ENCODE measurements around the gene TRIM26. TPM values are rescaled to one million over a fixed set of nuclear protein-coding genes. Genes with fewer than 3 reads are reported as not detected.

The TRIM26 gene
- total and polyA plus RNA-seq, 2 of the 13 experiments (the other 11 are each of a cell fraction or from before 2014, with no cell fraction given), result 27.1 to 38.7 TPM

DNA sequence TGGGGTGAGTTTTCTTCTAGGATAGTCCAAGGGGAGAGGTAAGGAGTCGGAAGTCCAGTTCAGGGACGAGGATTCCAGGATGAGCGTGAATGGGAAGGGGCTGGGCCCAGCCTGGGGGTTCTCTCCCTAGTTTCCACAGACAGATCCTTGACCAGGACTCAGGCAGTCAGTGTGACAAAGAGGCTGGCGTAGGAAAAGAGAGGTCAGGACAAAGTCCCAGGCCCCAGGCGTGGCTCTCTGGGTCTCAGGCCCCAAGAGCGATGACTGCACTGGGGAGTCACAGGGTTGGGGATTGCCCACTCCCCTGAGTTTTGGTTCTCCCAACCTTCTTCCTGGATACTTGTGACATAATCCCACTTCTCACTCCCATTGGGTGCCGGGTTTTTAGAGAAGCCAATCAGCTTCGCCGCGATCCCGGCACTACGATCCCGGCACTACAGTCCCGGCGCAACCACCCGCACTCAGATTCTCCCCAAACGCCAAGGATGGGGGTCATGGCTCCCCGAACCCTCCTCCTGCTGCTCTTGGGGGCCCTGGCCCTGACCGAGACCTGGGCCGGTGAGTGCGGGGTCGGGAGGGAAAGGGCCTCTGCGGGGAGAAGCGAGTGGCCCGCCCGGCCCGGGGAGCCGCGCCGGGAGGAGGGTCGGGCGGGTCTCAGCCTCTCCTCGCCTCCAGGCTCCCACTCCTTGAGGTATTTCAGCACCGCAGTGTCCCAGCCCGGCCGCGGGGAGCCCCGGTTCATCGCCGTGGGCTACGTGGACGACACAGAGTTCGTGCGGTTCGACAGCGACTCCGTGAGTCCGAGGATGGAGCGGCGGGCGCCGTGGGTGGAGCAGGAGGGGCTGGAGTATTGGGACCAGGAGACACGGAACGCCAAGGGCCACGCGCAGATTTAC lies 46.2 kb upstream of the TRIM26 start (continued):
- TF ChIP-seq PAXIP1 (CRISPR knock-in tag; conservative IDR thresholded peaks at IDR 0.05) (0 out of 2 replicates have a peak, but pooled peaks have one; percentile 14), ZNF484 (CRISPR knock-in tag; IDR thresholded peaks at IDR 0.05; ENCODE audit: borderline replicate concordance, low read depth) (peak; percentile 42; the same call in 1 of the 2 replicates), ZNF414 (CRISPR knock-in tag; IDR thresholded peaks at IDR 0.05) (no peak), ZNF777 (CRISPR knock-in tag; IDR thresholded peaks at IDR 0.05) (0 out of 2 replicates have a peak, but pooled peaks have one; percentile 55), SRSF9 (IDR thresholded peaks at IDR 0.05; ENCODE audit: borderline replicate concordance, insufficient read depth, low read depth, low read length, poor library complexity, severe bottlenecking) (no peak), MAZ (IDR thresholded peaks at IDR 0.05; ENCODE audit: borderline replicate concordance, low read depth, low read length) (no peak), MAZ (CRISPR knock-in tag; IDR thresholded peaks at IDR 0.05; ENCODE audit: low read depth) (0 out of 2 replicates have a peak, but pooled peaks have one; percentile 46), ZNF776 (CRISPR knock-in tag; IDR thresholded peaks at IDR 0.05) (peak; percentile 46; the same call in 1 of the 2 replicates)
- TF ChIP-seq, protein P1, sequence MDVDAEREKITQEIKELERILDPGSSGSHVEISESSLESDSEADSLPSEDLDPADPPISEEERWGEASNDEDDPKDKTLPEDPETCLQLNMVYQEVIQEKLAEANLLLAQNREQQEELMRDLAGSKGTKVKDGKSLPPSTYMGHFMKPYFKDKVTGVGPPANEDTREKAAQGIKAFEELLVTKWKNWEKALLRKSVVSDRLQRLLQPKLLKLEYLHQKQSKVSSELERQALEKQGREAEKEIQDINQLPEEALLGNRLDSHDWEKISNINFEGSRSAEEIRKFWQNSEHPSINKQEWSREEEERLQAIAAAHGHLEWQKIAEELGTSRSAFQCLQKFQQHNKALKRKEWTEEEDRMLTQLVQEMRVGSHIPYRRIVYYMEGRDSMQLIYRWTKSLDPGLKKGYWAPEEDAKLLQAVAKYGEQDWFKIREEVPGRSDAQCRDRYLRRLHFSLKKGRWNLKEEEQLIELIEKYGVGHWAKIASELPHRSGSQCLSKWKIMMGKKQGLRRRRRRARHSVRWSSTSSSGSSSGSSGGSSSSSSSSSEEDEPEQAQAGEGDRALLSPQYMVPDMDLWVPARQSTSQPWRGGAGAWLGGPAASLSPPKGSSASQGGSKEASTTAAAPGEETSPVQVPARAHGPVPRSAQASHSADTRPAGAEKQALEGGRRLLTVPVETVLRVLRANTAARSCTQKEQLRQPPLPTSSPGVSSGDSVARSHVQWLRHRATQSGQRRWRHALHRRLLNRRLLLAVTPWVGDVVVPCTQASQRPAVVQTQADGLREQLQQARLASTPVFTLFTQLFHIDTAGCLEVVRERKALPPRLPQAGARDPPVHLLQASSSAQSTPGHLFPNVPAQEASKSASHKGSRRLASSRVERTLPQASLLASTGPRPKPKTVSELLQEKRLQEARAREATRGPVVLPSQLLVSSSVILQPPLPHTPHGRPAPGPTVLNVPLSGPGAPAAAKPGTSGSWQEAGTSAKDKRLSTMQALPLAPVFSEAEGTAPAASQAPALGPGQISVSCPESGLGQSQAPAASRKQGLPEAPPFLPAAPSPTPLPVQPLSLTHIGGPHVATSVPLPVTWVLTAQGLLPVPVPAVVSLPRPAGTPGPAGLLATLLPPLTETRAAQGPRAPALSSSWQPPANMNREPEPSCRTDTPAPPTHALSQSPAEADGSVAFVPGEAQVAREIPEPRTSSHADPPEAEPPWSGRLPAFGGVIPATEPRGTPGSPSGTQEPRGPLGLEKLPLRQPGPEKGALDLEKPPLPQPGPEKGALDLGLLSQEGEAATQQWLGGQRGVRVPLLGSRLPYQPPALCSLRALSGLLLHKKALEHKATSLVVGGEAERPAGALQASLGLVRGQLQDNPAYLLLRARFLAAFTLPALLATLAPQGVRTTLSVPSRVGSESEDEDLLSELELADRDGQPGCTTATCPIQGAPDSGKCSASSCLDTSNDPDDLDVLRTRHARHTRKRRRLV (CRISPR knock-in tag; IDR thresholded peaks at IDR 0.05), result peak; percentile 69
- TF ChIP-seq, protein P2, sequence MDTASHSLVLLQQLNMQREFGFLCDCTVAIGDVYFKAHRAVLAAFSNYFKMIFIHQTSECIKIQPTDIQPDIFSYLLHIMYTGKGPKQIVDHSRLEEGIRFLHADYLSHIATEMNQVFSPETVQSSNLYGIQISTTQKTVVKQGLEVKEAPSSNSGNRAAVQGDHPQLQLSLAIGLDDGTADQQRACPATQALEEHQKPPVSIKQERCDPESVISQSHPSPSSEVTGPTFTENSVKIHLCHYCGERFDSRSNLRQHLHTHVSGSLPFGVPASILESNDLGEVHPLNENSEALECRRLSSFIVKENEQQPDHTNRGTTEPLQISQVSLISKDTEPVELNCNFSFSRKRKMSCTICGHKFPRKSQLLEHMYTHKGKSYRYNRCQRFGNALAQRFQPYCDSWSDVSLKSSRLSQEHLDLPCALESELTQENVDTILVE (CRISPR knock-in tag; IDR thresholded peaks at IDR 0.05), result 0 out of 2 replicates have a peak, but pooled peaks have one; percentile 47
- TF ChIP-seq, protein P3, sequence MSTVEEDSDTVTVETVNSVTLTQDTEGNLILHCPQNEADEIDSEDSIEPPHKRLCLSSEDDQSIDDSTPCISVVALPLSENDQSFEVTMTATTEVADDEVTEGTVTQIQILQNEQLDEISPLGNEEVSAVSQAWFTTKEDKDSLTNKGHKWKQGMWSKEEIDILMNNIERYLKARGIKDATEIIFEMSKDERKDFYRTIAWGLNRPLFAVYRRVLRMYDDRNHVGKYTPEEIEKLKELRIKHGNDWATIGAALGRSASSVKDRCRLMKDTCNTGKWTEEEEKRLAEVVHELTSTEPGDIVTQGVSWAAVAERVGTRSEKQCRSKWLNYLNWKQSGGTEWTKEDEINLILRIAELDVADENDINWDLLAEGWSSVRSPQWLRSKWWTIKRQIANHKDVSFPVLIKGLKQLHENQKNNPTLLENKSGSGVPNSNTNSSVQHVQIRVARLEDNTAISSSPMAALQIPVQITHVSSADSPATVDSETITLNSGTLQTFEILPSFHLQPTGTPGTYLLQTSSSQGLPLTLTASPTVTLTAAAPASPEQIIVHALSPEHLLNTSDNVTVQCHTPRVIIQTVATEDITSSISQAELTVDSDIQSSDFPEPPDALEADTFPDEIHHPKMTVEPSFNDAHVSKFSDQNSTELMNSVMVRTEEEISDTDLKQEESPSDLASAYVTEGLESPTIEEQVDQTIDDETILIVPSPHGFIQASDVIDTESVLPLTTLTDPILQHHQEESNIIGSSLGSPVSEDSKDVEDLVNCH (CRISPR knock-in tag; IDR thresholded peaks at IDR 0.05), result no peak
- TF ChIP-seq, protein P4, sequence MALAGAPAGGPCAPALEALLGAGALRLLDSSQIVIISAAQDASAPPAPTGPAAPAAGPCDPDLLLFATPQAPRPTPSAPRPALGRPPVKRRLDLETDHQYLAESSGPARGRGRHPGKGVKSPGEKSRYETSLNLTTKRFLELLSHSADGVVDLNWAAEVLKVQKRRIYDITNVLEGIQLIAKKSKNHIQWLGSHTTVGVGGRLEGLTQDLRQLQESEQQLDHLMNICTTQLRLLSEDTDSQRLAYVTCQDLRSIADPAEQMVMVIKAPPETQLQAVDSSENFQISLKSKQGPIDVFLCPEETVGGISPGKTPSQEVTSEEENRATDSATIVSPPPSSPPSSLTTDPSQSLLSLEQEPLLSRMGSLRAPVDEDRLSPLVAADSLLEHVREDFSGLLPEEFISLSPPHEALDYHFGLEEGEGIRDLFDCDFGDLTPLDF (CRISPR knock-in tag; IDR thresholded peaks at IDR 0.05), result no peak
